Measurements from ENCODE around the gene IGFBP7.

Gene IGFBP7

DNA sequence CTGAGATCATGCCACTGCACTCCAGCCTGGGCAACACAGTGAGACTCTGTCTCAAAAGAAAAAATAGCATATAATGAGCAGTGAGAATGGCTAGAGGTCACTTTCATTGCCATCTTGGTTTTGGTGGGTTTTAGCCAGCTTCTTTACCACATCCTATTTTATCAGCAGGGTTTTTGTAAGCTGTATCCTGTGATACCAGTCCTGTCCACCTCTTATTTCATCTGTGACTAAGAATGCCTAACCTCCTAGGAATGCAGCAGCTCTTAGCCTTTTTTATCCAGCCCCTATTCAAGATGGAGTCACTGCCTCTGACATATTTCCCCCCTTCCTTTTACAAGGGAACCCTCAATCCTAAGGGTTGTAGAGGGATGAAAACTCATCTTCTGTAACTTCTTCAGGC, 26.1 kb upstream of the IGFBP7 start:
- ChIA-PET CTCF (interaction anchor here (1.1 kb wide), 1 partner anchor 28 kb away, joined by 3 read pairs; no protein-coding TSS in a partner anchor), POLR2A (no interaction called here)
- TF ChIP-seq CTCF (IDR thresholded peaks at IDR 0.05; ENCODE audit: control extremely low read depth, extremely low read depth, low read depth, missing control alignments), result no peak
- DNase-seq (ENCODE audit: extremely low spot score), result no peak

GRCh38 chr4:57132743-57133137, 22.6 kb upstream of the IGFBP7 start:
- TF ChIP-seq CTCF (IDR thresholded peaks at IDR 0.05; ENCODE audit: control extremely low read depth, extremely low read depth, low read depth, missing control alignments), result no peak
- ChIA-PET CTCF (interaction anchor here (1.3 kb wide), 1 partner anchor 31 kb away, joined by 8 read pairs; no protein-coding TSS in a partner anchor), POLR2A (no interaction called here)
- no peak for DNase-seq (ENCODE audit: extremely low spot score)

GRCh38 chr4:57131849-57132742, 21.9 kb upstream of the IGFBP7 start:
- TF ChIP-seq CTCF (IDR thresholded peaks at IDR 0.05; ENCODE audit: control extremely low read depth, extremely low read depth, low read depth, missing control alignments), result no peak
- ChIA-PET POLR2A (no interaction called here), CTCF (interaction anchor here (1.0 to 1.3 kb wide), 3 partner anchors 12 to 36 kb away, joined by 3 to 8 read pairs (median 4); no protein-coding TSS in a partner anchor)
- DNase-seq (ENCODE audit: extremely low spot score), result no peak

DNA sequence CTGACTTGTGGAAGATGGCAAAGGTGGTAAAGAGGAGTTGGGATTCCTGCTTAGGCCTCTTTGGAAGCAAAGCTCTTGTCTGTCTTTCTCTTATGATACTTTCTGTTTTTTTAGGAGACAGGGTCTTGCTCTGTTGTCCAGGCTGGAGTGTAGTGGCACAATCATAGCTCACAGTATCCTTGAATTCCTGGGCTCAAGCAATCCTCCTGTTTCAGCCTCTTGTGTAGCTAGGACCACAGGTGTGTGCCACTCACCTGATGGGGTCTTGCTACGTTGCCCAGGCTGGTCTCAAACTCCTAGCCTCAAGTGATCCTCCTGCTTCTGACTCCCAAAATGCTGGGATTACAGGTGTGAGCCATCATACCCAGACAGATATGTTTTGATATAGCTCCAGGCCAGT, 19.3 kb upstream of the IGFBP7 start:
- ChIA-PET CTCF (no interaction called here), POLR2A (no interaction called here)
- no peak for TF ChIP-seq CTCF (IDR thresholded peaks at IDR 0.05; ENCODE audit: control extremely low read depth, extremely low read depth, low read depth, missing control alignments)
- DNase-seq (ENCODE audit: extremely low spot score), result no peak

GRCh38 chr4:57127361-57127760, 17.2 kb upstream of the IGFBP7 start:
- no peak for TF ChIP-seq CTCF (IDR thresholded peaks at IDR 0.05; ENCODE audit: control extremely low read depth, extremely low read depth, low read depth, missing control alignments)
- no peak for DNase-seq (ENCODE audit: extremely low spot score)
- ChIA-PET POLR2A (no interaction called here), CTCF (no interaction called here)

DNA sequence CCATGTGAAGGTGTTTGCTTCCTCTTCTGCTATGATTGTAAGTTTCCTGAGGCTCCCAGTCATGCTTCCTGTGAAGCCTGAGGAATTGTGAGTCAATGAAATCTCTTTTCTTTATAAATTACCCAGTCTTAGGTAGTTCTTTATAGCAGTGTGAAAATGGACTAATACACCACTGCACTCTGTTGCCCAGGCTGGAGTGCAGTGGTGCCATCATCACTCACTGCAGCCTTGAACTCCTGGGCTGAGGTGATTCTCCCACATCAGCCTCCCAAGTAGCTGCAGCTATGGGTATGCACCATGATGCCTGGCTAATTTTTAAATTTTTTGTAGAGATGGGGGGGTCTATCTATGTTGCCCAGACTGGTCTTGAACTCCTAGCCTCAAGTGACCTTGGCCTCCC, 15.8 kb upstream of the IGFBP7 start:
- CTCF ChIA-PET, result interaction anchor here (1.2 kb wide), 1 partner anchor 10 kb away, joined by 3 read pairs; no protein-coding TSS in a partner anchor
- no peak for TF ChIP-seq CTCF (IDR thresholded peaks at IDR 0.05; ENCODE audit: control extremely low read depth, extremely low read depth, low read depth, missing control alignments)
- no peak for DNase-seq (ENCODE audit: extremely low spot score)

More for the DNA sequence above, 15.8 kb upstream of the IGFBP7 start:
- POLR2A ChIA-PET, result no interaction called here
